Stimulated activated CD4-positive, alpha-beta T cell treated with anti-CD3 and anti-CD28 coated beads, Interleukin-1b, Interleukin-23, amount 100 ng/mL, for 1 hour (primary cell): Measurements from ENCODE around the gene TBC1D28.
A peak's percentile ranks its signal among the peaks of the same experiment; 100 is the strongest.
"Not testable (repeated sequence)": the region's sequence is repeated elsewhere in the genome, so short reads cannot be mapped to it uniquely, and the experiment has no call there.

Experiments used
- DNase-seq, 2 donors: peaks; one replicate each; pipeline ENCODE4 v3.0.0-alpha.2; 2020; ENCODE audit warnings: low read depth in 2 of 2

Gene TBC1D28

GRCh38 chr17:18644291-18644690, at the start of gene TBC1D28:
Gene TBC1D28 (minus strand): TSS chr17:18644391. CDS start chr17:18641352, 3,039 bp downstream.
- not testable (repeated sequence) for DNase-seq

DNA sequence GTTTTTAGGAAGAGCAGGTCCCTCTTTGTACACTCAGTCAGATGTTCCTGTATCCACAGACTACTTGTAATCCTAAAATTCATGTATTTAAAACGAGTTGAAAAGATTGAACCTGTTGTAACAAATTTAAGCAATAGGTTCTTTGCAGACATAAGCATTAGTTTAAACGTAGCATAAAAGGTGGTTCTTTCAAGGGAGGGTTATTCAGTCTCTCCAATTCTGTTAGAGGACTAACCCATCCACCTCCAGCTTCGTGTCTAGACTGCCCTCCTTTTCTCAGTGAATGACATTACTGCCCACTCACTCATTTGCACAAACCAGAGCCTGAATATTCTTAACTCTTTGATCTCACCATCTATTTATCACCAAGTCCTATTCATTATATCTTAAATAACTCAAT, 38.5 kb upstream of the TBC1D28 start:
- DNase-seq: not testable (repeated sequence)

- DNase-seq: peak in 1 of 2 donors; percentile 31
Measured at GRCh38 chr17:18681767-18682571, 37.8 kb upstream of the TBC1D28 start, which contains the start of gene FOXO3B. Gene FOXO3B (minus strand): TSS chr17:18682314. CDS start chr17:18681651, 663 bp downstream.

GRCh38 chr17:18677381-18677780, 33.2 kb upstream of the TBC1D28 start:
- not testable (repeated sequence) for DNase-seq

DNA sequence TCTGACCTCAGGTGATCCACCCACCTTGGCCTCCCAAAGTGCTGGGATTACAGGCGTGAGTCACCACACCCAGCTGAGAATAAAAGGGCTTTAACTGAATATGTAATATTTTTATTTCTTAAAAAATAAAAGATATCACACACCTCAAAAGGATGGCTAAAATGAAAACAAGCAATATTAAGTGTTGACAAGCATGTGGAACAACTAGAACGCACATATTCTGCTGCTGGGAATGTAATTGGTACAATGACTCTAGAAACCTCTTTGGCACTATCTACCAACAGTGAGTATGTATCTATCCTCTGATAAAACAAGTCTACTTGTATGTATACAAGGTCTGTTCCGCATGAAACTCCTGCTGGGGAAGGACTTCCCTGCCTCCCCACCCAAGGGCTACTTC, 32.7 kb upstream of the TBC1D28 start:
- not testable (repeated sequence) for DNase-seq

- DNase-seq: not testable (repeated sequence)
Measured at GRCh38 chr17:18672395-18673227, 28.4 kb upstream of the TBC1D28 start.

DNA sequence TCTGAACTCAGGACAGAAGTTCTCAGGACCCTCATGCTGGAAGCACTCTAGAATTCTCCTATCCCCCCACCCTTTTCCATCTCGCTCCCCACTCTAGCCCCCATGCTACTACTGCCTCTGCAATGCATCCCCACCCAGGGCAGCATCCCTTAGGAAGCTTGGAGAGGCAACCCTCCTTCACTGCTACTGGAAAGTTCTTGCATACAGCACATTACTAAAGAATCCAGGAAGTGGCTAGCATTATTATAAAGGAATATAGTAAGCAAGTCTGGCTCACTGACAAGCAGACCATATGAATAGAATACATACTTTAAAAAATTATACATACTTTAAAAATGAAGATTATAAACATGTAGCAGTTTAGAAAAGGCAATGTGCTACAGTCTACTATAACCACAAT, 24.4 kb upstream of the TBC1D28 start:
- not testable (repeated sequence) for DNase-seq

- not testable (repeated sequence) for DNase-seq
Measured at GRCh38 chr17:18667535-18667934, 23.3 kb upstream of the TBC1D28 start.

DNA sequence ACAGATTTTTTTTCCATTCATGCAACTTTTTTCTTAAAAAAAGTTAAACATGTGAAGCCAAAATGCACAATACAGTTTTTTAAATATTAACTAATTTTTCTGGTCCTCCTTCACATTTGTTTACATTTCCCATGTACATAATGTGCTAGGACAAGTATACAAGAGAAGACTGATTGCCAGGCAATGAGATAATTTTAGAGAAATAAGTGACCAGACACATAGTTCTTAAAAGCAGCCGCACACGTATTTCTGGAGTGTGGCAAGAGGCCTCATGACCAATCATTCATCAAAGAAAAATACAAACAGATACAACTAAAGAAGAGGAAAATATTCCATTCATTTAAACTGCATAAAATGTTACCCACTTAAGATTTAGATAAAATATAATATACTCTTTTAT, 22.1 kb upstream of the TBC1D28 start:
- not testable (repeated sequence) for DNase-seq

DNA sequence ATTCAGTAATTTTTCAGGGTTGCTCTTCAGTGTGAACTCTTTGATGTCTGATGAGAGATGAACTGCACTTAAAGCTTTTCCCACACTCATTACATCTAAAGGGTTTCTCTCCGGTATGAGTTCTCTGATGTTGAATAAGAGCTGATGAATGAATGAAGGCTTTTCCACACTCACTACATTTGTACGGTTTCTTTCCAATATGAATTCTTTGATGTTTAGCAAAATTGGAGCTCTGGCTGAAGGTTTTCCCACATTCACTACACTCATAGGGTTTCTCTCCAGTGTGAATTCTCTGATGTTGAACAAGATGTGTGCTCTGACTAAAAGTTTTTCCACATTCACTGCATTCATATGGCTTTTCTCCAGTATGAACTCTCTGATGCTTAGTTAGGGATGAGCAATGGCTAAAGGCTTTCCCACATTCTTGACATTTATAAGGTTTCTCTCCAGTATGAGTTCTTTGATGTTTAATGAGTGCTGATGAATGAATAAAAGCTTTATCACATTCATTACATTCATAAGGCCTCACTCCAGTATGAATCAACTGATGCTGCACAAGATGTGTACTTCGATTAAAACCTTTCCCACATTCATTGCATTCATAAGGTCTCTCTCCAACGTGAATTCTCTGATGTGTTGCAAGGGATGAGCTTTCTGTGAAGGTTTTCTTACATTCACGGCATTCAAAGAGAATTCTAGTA, 17.9 kb upstream of the TBC1D28 start:
- DNase-seq: not testable (repeated sequence)

DNA sequence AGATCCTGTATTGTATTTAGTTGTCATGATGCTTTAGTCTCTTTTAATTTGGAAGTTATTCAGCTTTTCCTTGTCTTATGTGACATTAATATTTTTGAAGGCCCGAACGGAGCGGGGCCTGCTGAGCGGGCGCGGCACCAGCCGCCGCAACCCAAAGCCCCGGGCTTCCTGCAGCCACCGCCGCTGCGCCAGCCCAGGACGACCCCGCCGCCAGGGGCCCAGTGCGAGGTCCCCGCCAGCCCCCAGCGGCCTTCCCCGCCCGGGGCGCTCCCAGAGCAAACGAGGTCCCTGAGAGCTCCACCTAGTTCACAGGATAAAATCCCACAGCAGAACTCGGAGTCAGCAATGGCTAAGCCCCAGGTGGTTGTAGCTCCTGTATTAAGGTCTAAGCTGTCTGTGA, 5.9 kb upstream of the TBC1D28 start:
- not testable (repeated sequence) for DNase-seq

GRCh38 chr17:18643124-18643523, 1.1 kb downstream of the TBC1D28 start:
- not testable (repeated sequence) for DNase-seq

- not testable (repeated sequence) for DNase-seq
Measured at GRCh38 chr17:18638357-18638756, 5.8 kb downstream of the TBC1D28 start.

GRCh38 chr17:18636237-18636636, 8.0 kb downstream of the TBC1D28 start:
- DNase-seq: not testable (repeated sequence)

DNA sequence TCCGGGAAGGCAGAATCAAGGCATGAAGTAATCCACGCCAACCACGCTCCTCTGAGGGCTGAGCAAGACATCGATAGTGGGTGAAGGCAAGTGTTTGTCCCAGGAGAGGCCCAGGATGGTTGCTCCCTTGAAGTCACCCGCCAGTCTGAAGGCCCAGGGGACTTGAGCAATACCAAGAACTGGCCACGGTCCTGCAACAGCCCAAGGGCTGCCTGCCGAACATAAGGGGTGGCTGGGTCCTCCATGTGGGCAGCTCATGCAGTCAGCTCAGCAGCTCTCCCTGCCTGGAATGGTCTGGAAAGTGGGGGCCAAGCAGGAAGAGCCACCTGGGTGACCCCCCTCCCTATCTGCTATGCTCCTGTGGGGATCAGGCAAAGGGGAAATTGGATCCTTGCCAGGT, 8.4 kb downstream of the TBC1D28 start:
- not testable (repeated sequence) for DNase-seq

DNA sequence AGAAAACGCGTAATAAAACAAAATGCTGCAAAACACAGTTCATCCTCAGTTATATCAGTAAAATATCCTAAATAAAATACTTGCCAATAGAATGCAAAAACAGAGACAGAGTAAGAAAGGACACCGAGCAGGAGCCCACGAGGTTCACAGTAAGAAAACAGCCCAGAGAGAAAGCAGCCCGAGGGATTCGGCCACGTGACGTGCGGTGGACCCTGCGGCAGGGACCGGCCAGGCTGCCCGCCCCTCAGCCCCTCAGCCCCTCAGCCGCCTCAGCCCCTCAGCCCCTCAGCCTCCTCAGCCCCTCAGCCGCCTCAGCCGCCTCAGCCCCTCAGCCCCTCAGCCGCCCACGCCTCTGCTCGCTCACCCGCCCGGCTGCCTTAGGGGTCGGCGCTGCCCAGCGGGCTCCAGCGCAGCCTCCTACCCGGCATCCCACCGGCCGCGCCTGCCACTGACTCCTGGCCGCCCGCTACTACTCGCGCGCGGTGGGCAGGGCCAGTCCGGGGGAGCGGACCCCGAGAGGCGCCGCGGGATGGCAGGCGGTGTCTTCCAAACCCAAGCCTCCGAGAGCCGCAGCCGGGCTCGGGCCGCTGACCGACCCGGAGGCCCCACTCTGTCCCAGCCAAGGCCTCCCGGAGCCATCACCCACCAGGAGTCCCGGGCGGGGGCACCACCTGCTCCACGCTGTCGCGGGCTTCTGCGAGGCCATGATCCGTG, 9.5 kb downstream of the TBC1D28 start:
- not testable (repeated sequence) for DNase-seq

DNA sequence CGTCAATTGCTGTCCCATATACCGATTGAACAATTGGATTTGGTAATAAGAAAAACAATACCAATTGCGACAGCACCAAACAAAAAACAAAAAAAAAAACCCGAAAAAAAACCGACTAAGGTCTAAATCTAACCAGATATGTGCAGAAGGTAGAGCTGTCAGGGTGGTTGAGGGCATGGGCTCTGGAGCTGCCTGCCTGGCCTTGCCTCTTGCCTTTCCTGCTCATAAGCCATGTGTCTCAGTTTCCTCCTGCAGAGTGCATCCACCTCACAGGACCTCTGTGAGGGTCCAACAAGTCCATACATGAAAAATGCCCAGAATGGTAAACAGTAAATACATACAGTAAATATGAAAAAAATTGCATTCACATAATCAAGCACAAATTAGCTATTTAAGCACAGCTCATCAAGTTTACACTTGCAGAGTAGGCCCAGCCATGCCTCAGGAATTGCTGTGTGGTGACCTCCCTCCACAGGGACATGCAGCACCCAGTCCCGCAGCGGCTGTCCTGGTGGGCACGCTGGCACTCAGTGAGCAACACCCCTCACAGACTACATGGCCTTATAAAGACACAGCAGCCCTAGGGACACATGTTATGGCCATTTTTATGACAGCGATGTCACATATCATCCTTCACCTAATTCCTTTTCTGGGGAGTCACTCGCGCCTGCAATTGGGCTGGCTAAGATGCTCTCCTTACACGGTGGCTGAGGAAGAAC, 17.9 kb downstream of the TBC1D28 start:
- DNase-seq: no peak

DNA sequence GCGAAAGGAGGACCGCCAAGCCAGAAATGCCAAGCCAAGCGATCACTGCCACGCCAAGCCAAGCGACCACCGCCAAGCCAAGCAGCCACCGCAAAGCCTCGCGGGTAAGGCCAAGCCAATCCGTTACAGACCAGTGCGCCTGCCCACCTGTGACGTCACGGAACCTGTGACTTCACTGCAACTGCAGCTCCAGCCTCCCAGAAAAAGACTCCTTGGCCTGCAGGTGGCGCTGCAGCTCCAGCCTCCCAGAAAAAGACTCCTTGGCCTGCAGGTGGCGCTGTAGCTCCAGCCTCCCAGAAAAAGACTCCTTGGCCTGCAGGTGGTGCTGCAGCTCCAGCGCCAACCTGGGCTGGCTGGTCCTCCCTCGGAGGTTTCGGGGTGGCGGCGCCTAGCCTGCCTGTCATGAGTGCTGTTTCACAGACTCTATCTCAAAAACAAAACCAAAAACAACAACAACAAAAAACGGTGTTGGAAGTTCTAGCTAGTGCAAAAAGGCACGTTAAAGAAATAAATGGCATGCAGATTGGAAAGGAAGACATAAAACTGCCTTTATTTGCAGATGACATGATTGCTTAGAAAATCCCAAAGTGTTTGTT, 18.6 kb downstream of the TBC1D28 start:
- peak; percentile 88 to 93 for DNase-seq

- DNase-seq: not testable (repeated sequence)
Measured at GRCh38 chr17:18624862-18625501, 19.2 kb downstream of the TBC1D28 start.

GRCh38 chr17:18617613-18618012, 26.6 kb downstream of the TBC1D28 start:
- not testable (repeated sequence) for DNase-seq
